A673 (cell line): ENCODE measurements around the gene L3MBTL3. TPM values are rescaled to one million over a fixed set of nuclear protein-coding genes. Genes with fewer than 3 reads are reported as not detected.

ENCODE experiments used
- BruUV-seq: library from RNA; stranded (reverse); fragments of 400-500 nt; replicated peaks from 2 replicates; lab custom pipeline; 2021; lab: Mats Ljungman, UMichigan
- CTCF ChIA-PET: fragments of 300-600 bp; sonication (Branson Sonifier 250); formaldehyde crosslinking; loops from one replicate; lab custom pipeline; 2022; ENCODE audit warnings: antibody characterized with exemption; lab: Charles Lee
- POLR2A ChIA-PET: fragments of 300-600 bp; sonication (Branson Sonifier 250); formaldehyde crosslinking; loops from one replicate; lab custom pipeline; 2022; ENCODE audit warnings: antibody characterized with exemption; ENCODE audit not compliant: low non-redundant PET; lab: Charles Lee
- DNase-seq: peaks from one replicate; pipeline ENCODE4 v3.0.0-alpha.2; 2015; ENCODE audit warnings: low spot score
- H3K27ac ChIP-seq: fragments of 200-600 bp; sonication (generic); 2 replicates; pipeline ENCODE4 v1.5.1; 2016; ENCODE audit warnings: mixed run types, low read depth, mild to moderate bottlenecking, mixed read lengths, antibody characterized with exemption, low read length; ENCODE audit not compliant: poor library complexity, severe bottlenecking
- H3K27me3 ChIP-seq: fragments of 200-600 bp; sonication (generic); replicated peaks from 2 replicates; pipeline ENCODE4 v1.6.1; 2017; ENCODE audit warnings: mixed run types, low read depth, mild to moderate bottlenecking, mixed read lengths, antibody characterized with exemption, low read length; ENCODE audit not compliant: insufficient read depth, poor library complexity
- H3K36me3 ChIP-seq: fragments of 200-600 bp; sonication (generic); 2 replicates; pipeline ENCODE4 v1.6.1; 2016; ENCODE audit warnings: mixed run types, mild to moderate bottlenecking, mixed read lengths, antibody characterized with exemption, low read length; ENCODE audit not compliant: insufficient read depth, poor library complexity, severe bottlenecking
- H3K4me1 ChIP-seq: fragments of 200-600 bp; sonication (generic); 2 replicates; pipeline ENCODE4 v1.6.1; 2017; ENCODE audit warnings: mixed run types, mild to moderate bottlenecking, mixed read lengths, antibody characterized with exemption, low read length; ENCODE audit not compliant: insufficient read depth, poor library complexity, severe bottlenecking
- H3K4me3 ChIP-seq: fragments of 200-600 bp; sonication (generic); 2 replicates; pipeline ENCODE4 v1.5.1; 2016; ENCODE audit warnings: low read depth, mixed run types, mild to moderate bottlenecking, mixed read lengths, low read length; ENCODE audit not compliant: poor library complexity, severe bottlenecking
- H3K9me3 ChIP-seq: fragments of 200-600 bp; sonication (generic); 2 replicates; pipeline ENCODE4 v1.6.1; 2016; ENCODE audit warnings: mixed run types, low read depth, mild to moderate bottlenecking, mixed read lengths, antibody characterized with exemption, low read length; ENCODE audit not compliant: poor library complexity, severe bottlenecking
- CTCF ChIP-seq: fragments of 300-800, 200-600 bp; sonication (generic); conservative IDR thresholded peaks from 2 replicates; pipeline ENCODE4 v1.5.1; 2017; ENCODE audit warnings: low read depth, mild to moderate bottlenecking, antibody characterized with exemption, low read length, moderate library complexity, mixed read lengths
- EZH2 ChIP-seq: fragments of 200-600 bp; sonication (generic); IDR thresholded peaks from 2 replicates; pipeline ENCODE4 v1.6.1; 2017; ENCODE audit warnings: borderline replicate concordance, low read depth, mild to moderate bottlenecking, mixed read lengths, antibody characterized with exemption, low read length; ENCODE audit not compliant: poor library complexity, severe bottlenecking
- intact Hi-C: fragments of 100-400 bp; cut with micrococcal nuclease; formaldehyde crosslinking; loops from one replicate; pipeline ENCODE4 v1.10.0; 2022; ENCODE audit not compliant: unreplicated experiment
- total RNA-seq: library from RNA; stranded (reverse); gene quantifications from 2 replicates; pipeline ENCODE4 v1.2.3, GENCODE V29; 2021

Gene L3MBTL3
- total RNA-seq, 1 experiment from 2014 or later: 40.8 TPM

- intact Hi-C loops: no loop called here
- ChIA-PET CTCF (interaction anchor here (0.6 kb wide), 1 partner anchor 1346 kb away, joined by 10 read pairs; no protein-coding TSS in a partner anchor), POLR2A (no interaction called here)
- Histone ChIP-seq H3K4me3 (no peak overlapping the region), H3K9me3 (no peaks in the 10 kb centered on the region), H3K4me1 (no peaks in the 10 kb centered on the region), H3K36me3 (no peaks in the 10 kb centered on the region), H3K27me3 (no peaks in the 10 kb centered on the region), H3K27ac (no peak overlapping the region)
- no peak for TF ChIP-seq EZH2
- TF ChIP-seq CTCF: no peak
- DNase-seq: no peak
- no TSS peak for BruUV-seq
These were observed 170.0 kb downstream of the L3MBTL3 start for GRCh38 chr6:130188207-130188899.

- Histone ChIP-seq H3K27ac (no peak overlapping the region), H3K9me3 (no peaks in the 10 kb centered on the region), H3K4me3 (no peak overlapping the region), H3K36me3 (no peaks in the 10 kb centered on the region), H3K27me3 (no peaks in the 10 kb centered on the region), H3K4me1 (no peaks in the 10 kb centered on the region)
- ChIA-PET CTCF (no interaction called here), POLR2A (no interaction called here)
- no TSS peak for BruUV-seq
- TF ChIP-seq CTCF (no peak), EZH2 (no peak)
- intact Hi-C loops: no loop called here
- no peak for DNase-seq
These were observed 171.4 kb downstream of the L3MBTL3 start for GRCh38 chr6:130189531-130190397.

Other genes with a start within 250 kb of the L3MBTL3 start
- gene TMEM244, start 157.3 kb upstream of the L3MBTL3 start, total RNA-seq: not detected in 2 replicates
- not detected in 2 replicates for gene SAMD3, start 204.4 kb downstream of the L3MBTL3 start, total RNA-seq